Measurements from ENCODE around the gene LAPTM5. TPM values are rescaled to one million over a fixed set of nuclear protein-coding genes. Genes with fewer than 3 reads are reported as not detected.

LAPTM5 gene
- total RNA-seq, 1 experiment from 2014 or later = 0.30 TPM

- no peak overlapping the region for H3K4me3 ChIP-seq
- no peaks in the 10 kb centered on the region for H3K9me3 ChIP-seq
- no peaks in the 10 kb centered on the region for H3K36me3 ChIP-seq
- no peak for DNase-seq
- no peaks in the 10 kb centered on the region for H3K27me3 ChIP-seq
These were observed 26.3 kb downstream of the LAPTM5 start for GRCh38 chr1:30731109-30731805.

DNA sequence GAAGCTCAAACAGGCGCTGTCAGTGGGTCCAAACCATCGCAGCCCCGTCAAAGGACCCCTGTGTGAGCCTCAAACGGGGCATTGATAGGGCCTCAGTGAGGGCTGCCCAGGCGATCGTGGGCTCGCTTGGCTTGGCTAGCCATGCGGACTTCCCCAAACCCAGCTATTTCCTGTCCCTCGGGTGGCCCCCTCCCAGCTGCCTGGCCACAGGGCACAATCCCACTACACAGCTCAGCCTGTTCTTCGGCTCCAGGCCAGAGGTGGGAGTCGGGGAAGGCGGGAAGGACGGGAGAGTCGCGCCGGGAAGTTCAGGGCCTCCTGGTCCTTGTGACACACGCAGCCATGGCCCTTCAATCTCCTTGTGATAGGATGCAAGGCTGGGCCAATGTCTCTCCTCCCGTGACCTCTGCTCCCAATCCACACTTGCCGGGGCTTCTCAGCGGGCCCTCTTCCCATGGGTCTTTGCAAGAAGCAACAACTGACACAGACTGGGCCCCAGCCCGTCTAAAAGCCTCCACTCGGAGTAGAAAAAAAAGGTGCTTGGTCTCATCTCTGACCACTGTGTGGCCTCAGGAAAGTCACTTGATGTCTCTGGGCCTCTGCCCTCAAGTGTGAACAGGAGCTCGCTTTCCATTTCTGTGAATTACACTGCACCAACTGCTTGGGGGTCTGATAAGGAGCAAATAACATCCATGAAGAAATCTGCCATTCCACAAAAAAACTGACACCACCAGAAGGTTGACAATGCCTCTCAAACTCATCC is 27.0 kb downstream of the LAPTM5 start:
- Histone ChIP-seq H3K36me3 (no peaks in the 10 kb centered on the region), H3K4me3 (no peak overlapping the region), H3K27me3 (no peaks in the 10 kb centered on the region), H3K9me3 (no peaks in the 10 kb centered on the region)
- DNase-seq = no peak

DNA sequence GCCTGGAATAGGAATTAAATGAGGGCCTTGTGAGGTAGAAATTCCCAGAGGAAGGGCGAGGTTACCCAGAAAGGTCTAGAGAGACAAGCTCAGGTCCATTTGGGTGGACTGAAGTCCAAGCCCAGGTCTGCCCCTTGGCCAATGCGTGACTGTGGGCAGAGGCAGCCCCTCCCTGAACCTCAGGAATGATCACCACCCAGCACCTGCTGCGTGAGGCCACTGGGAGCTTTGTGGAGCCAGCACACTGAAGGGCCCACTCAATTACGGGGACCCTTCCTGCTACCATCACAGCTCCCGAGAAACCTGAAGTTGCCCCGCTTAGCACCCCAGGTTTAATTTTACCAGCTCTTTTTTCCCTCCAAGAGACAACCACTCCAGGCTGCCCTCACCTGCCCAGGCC is 27.7 kb downstream of the LAPTM5 start:
- Histone ChIP-seq H3K27me3 (no peaks in the 10 kb centered on the region), H3K36me3 (no peaks in the 10 kb centered on the region), H3K4me3 (no peak overlapping the region), H3K9me3 (no peaks in the 10 kb centered on the region)
- DNase-seq = no peak

DNA sequence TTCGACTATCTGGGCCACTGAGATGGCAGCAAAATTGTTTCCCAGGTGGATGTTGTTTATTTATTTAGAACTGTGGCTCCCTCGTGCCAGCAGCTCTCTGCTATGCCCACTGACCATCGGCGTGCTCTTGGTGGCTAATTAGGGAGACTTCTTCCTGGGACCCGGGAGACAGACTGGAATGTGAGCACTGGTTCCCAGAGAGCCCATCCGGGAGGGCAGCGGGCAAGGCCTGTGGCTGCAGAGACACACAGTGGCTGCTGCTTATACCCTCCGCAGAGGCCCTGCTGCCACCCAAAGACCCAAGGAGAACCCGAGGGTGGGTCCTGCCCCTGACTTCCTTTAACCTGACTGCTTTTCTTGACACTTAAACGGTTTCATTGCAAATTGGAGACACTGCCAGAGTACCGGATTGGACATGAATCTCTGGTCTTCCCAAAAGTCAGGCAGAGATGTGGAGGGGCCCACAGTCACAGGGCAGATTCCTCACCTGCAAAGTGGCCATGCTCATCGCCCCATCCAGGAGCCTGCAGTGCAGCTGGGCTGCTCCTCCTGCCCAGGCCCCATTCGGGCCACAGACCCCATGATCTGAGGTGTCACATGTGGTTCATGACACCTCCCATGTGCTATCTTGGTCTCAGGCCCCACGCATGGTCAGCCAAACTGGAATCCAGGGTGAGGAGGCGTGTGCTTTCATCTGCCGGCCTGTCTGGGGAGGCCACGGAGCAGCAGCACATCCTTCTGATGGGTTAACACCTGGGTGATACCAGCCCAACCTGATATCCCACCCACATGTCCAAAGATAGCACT is 28.5 kb downstream of the LAPTM5 start:
- DNase-seq = no peak
- no peaks in the 10 kb centered on the region for H3K36me3 ChIP-seq
- no peaks in the 10 kb centered on the region for H3K27me3 ChIP-seq
- H3K9me3 ChIP-seq = no peaks in the 10 kb centered on the region
- no peak overlapping the region for H3K4me3 ChIP-seq

DNA sequence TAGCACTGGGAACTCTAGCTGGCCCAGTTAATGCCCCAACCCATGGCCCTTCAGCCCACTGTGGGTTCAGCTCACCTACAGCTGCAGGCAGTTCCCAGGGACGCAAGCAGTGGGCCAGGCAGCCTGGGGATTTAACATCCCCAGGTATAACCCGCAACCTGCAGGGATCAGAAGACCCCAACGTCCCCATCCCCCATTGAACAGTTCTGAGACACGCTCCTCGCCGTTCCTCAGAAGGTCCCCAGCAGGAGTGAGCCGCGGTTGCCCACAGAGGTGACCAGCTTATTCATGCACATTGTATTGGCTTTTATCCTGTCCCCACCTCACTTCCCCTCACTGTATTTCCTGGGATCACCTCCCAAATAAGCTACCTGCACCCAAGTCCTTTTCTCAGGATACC is 29.2 kb downstream of the LAPTM5 start:
- no peak for DNase-seq
- H3K27me3 ChIP-seq = no peaks in the 10 kb centered on the region
- no peaks in the 10 kb centered on the region for H3K36me3 ChIP-seq
- H3K4me3 ChIP-seq = no peak overlapping the region
- no peaks in the 10 kb centered on the region for H3K9me3 ChIP-seq

DNA sequence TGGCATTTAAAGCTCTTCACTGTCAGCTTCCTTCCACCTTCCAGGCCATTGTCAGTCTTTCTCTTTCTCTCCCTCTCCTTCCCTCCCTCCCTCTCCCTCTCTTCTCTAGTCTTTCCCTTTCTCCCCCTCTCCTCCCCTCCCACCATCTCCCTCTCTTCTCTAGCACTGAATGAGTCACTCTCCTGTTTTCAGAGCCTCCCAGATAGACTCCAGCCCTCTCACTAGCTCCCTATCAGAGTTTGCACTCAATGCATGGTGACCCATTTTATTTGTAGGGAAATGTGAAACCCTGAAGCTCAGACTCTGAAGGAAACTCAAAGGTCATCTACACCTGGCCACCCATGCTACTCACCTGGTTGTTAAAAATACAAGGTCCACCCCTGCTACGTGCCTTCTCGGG is 29.8 kb downstream of the LAPTM5 start:
- Histone ChIP-seq H3K36me3 (no peaks in the 10 kb centered on the region), H3K27me3 (no peaks in the 10 kb centered on the region), H3K4me3 (no peak overlapping the region), H3K9me3 (no peaks in the 10 kb centered on the region)
- DNase-seq = no peak

- no peaks in the 10 kb centered on the region for H3K36me3 ChIP-seq
- no peak overlapping the region for H3K4me3 ChIP-seq
- DNase-seq = no peak
- H3K27me3 ChIP-seq = no peaks in the 10 kb centered on the region
- no peaks in the 10 kb centered on the region for H3K9me3 ChIP-seq
These were observed 30.5 kb downstream of the LAPTM5 start for GRCh38 chr1:30726773-30727684.

DNA sequence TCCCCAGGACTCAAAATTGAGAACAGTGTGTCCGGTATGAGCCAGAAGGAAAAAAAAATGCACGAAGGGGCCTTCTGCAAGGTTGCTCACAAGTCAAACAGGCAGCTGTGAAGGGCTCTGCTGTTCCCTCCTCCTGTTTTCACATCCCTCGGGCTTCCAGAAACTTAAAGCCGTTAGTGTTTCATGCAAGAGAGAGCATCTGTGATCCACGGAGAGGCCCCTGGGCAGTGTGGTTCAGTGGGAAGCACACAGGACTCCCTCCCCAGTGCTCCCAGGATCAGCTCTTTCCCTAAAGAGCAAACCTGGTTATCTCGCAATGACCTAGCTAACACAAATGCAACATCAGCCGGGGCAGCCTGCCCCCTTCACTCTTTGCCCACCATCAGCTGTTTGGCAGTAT is 31.3 kb downstream of the LAPTM5 start:
- Histone ChIP-seq H3K4me3 (no peak overlapping the region), H3K9me3 (no peaks in the 10 kb centered on the region), H3K27me3 (no peaks in the 10 kb centered on the region), H3K36me3 (no peaks in the 10 kb centered on the region)
- no peak for DNase-seq

DNA sequence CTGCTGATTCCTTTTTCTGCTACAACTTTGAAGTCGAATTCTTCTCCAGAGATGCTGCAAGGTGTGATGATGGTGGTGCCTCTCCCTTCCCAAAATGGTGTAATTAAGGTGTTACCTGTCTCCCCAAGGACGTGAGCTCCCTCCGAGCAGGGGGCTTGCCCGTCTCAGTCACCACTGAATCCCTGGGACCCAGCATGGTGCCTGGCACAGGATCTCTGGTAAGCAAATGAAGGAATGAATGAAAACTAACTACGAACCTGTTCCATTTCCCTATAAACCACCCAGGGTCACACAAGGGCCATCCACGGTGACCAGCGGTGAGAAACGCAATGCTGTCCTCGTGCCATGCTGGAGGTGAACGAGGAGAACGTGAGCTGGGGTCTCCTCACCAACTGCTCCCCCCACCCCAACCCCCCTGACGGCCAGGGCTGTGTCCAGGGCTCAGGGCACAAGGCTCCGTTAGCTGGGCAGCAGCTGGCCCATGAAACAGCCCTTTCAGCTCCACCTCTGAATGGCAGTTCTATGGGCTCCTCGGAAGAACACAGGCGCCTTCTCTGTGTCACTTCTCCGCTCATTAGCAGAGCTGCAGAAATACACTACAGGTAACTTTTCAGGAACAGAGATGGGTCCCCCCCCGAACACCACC is 32.0 kb downstream of the LAPTM5 start:
- Histone ChIP-seq H3K36me3 (no peaks in the 10 kb centered on the region), H3K9me3 (no peaks in the 10 kb centered on the region), H3K4me3 (no peak overlapping the region), H3K27me3 (no peaks in the 10 kb centered on the region)
- no peak for DNase-seq

GRCh38 chr1:30724655-30725421 is 32.7 kb downstream of the LAPTM5 start:
- no peak overlapping the region for H3K4me3 ChIP-seq
- no peaks in the 10 kb centered on the region for H3K27me3 ChIP-seq

DNA sequence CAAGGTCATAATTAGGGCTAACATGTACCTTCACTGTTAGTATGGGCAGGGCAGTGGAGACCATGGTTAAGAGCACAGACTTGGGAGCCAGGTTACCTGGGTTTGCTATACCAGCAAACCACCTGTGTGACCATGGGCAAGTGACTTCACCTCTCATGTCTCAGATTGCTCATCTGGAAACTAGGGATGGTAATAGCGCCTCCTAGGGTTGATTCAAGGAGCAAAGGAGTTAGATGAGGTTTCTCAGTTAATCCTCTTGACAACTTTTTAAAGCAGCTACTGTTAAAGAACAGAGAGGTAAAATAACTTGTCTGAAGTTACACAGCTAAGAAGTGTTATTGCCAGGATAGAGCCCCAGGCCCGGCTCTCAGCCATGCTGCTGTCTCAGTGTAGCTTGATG is 33.4 kb downstream of the LAPTM5 start:
- no peak overlapping the region for H3K4me3 ChIP-seq
- no peaks in the 10 kb centered on the region for H3K36me3 ChIP-seq
- DNase-seq = no peak
- no peaks in the 10 kb centered on the region for H3K27me3 ChIP-seq
- no peaks in the 10 kb centered on the region for H3K9me3 ChIP-seq

More at GRCh38 chr1:30724655-30725421, 32.7 kb downstream of the LAPTM5 start:
- DNase-seq = no peak
- H3K36me3 ChIP-seq = no peaks in the 10 kb centered on the region
- no peaks in the 10 kb centered on the region for H3K9me3 ChIP-seq

- H3K9me3 ChIP-seq = no peaks in the 10 kb centered on the region
- DNase-seq = no peak
- H3K36me3 ChIP-seq = no peaks in the 10 kb centered on the region
- H3K27me3 ChIP-seq = no peaks in the 10 kb centered on the region
- no peak within 1 kb of the TSS for H3K4me3 ChIP-seq
These were observed 34.2 kb downstream of the LAPTM5 start, which contains the start of gene MATN1 for GRCh38 chr1:30723331-30723755. MATN1 (minus strand) TSS chr1:30723585; CDS start chr1:30723551, 34 bp downstream.

DNA sequence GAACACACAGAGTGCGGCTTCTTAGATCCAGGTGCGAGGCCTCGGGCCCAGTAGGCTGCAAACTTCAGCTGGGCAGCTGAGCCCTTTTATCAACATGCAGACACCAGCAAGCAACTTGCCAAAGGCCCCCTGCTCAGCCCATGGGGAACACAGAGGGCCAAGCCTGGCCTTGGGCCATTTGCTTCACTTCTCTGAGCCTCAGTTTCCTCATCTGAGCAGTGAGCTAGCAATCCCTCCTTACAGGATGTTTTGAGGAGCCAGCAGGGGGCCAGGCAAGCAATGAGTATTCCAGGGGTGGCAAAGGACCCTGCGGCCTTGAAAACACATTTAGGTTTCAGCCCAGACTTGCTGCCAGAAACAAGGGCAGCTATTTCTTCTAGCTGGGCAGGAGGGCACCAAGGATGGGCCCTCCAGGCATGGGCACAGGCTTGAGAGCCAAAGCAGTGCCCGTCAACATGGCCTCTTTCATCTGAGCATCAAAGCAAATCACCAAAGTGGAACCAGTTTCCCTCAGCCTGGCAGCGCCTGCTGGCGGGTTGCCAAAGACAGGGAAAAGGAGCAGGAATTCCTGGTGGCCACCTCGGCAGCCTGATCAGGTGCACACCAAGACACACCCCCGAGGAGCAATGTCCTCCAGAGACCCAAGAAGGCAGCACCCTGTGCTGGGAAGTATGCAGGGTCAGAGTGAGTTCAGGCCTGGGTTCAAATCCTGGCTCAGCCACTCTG is 35.6 kb downstream of the LAPTM5 start:
- no peak for DNase-seq
- H3K36me3 ChIP-seq = no peaks in the 10 kb centered on the region
- H3K9me3 ChIP-seq = no peaks in the 10 kb centered on the region
- H3K4me3 ChIP-seq = no peak overlapping the region
- no peaks in the 10 kb centered on the region for H3K27me3 ChIP-seq

GRCh38 chr1:30721341-30721793 is 36.2 kb downstream of the LAPTM5 start:
- H3K4me3 ChIP-seq = no peak overlapping the region
- no peak for DNase-seq
- H3K9me3 ChIP-seq = no peaks in the 10 kb centered on the region
- H3K27me3 ChIP-seq = no peaks in the 10 kb centered on the region
- H3K36me3 ChIP-seq = no peaks in the 10 kb centered on the region
